ENCODE results near the gene UNC45B.

DNA sequence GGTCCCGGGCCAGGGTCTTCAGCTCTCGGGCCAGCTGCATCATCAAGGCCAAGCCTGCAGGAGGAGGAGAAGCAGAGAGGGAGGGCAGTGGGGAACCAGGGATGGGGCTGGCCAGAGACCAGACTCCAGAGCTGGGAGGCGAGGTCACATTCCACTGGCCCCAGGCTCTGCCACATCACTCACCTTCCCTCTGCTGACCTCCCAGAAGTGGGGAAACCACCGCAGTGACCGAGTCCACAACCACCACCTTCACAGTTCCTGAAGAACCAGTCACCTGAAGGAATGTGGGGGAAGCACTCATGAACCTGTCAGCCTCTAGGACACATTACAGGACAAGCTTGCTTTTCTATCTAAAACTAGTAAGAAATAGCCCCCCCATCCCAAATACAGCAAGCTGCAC, 44.3 kb upstream of the UNC45B start:
- no peak for TF ChIP-seq POLR2A (IDR thresholded peaks at IDR 0.05)
- TF ChIP-seq, protein P1, sequence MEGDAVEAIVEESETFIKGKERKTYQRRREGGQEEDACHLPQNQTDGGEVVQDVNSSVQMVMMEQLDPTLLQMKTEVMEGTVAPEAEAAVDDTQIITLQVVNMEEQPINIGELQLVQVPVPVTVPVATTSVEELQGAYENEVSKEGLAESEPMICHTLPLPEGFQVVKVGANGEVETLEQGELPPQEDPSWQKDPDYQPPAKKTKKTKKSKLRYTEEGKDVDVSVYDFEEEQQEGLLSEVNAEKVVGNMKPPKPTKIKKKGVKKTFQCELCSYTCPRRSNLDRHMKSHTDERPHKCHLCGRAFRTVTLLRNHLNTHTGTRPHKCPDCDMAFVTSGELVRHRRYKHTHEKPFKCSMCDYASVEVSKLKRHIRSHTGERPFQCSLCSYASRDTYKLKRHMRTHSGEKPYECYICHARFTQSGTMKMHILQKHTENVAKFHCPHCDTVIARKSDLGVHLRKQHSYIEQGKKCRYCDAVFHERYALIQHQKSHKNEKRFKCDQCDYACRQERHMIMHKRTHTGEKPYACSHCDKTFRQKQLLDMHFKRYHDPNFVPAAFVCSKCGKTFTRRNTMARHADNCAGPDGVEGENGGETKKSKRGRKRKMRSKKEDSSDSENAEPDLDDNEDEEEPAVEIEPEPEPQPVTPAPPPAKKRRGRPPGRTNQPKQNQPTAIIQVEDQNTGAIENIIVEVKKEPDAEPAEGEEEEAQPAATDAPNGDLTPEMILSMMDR (IDR thresholded peaks at IDR 0.05), result no peak
